ENCODE data around the gene CPEB4.

Gene CPEB4

DNA sequence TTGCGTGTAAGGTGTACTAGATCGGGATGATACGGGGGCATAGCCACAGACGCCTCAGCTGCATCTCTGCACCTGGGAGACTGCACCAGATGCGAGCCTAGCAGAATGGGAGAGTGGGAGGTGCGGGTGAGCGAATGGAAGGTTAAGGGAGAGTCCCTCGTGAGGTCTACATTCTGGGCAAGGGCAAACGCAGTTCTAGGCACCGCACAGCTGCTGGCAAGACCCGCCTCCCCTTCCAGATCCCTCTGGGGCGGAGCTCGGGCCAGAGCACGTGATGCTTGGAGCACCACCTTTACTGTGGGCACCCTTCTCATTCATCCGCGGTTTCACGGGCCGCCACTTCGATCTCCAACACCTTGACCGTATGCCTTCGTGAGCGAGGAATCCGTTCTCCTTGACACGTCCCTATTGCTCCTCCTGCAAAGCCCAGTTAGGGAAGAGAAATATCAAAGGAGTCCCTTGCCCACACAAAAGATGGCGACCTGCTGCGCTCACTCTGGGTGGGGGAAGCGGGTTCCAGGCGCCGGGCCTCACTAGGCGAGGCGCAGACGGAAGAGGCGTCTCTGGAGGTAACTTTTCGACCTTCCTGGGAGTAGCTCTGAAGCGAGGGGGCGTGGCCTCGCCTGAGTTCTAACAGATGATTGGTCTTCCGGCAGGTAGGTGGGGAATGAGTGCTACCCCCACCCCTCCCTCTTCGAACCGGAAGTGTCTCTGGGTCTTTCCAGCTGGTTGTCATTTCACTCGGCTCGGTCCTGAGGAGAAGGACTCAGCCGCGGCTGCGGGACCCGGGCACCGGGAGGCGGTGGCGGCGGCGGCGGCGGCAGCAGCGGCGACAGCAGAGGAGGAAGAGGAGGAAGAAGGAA lies at the start of gene CPEB4:
CPEB4 (plus strand) TSS at position 740 of the 863 bp plus-strand sequence. CDS start 1,385 bp downstream, outside the sequence.
- DNase-seq, result peak; percentile 97 to 98

DNA sequence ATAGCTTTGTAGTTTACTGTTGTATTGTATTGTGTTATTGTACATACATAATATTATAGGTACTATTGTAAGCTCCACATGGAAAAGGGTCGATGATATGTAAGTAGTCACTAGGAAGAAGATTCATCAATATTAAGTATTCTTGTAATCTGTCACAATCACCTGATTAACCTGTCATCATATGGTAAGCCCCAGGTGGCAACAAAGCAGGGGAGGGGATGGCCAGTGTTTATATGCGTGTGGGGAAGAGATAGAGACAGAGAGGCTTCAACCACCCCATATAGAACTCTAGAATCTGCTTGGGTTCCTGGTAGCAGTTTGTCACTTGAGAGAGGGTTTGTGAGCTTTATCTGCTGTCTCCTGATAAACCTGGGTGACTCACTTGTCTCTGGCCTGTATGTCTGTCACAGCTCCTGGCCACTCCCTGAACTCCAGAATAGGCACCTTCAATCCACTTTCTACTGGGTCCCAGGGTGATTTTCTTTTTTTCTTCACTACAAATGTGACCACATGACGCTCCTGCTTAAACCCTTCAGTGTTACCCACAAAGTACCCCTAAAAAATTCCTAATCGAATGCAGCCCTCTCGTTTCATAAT lies 48.9 kb upstream of the CPEB4 start:
- DNase-seq, result no peak

DNA sequence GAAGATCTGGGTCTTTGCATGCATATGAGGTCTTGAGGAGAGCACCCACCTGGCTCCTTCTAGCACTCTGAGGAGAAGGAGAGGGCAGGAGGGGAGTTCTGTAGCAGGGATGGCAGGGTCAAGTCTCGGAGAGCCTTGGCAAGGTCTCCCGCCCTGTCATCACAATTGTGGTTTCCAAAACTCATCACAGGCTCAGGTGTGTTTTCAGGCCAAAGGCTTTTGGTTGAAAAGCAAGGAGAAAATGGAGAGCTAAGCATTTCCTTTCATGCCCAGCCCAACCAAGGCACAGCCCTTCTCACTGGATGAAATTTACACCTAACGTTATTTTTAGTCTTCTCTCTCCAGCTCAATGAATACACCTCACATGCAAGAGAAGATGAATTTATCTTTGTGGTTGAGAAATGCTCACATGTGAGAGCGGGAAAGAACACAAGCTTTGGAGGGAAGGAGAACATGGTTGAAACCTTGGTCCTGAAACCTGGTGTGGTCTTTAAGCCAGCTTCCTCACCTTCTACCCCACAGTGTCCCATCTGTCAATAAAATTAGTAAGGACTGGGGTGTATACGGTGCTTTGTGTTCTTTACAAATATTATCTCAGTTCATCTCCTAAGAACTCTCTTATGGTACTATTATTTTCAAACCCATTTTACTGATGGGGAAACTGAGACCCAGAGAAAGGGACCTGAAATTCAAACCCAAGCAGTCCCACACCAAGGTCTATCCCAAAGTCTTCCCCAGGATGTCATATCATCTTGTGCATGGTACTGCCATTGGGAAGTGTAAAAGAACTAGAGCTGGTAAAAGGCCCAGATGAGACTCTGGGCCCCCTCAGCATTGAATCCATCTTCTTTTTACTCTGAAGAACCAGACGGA lies 47.8 kb upstream of the CPEB4 start:
- DNase-seq, result no peak

- DNase-seq, result no peak
Observed at GRCh38 chr5:173841710-173842109, 46.4 kb upstream of the CPEB4 start.

- DNase-seq, result no peak
Observed at GRCh38 chr5:173843794-173844193, 44.4 kb upstream of the CPEB4 start.

DNA sequence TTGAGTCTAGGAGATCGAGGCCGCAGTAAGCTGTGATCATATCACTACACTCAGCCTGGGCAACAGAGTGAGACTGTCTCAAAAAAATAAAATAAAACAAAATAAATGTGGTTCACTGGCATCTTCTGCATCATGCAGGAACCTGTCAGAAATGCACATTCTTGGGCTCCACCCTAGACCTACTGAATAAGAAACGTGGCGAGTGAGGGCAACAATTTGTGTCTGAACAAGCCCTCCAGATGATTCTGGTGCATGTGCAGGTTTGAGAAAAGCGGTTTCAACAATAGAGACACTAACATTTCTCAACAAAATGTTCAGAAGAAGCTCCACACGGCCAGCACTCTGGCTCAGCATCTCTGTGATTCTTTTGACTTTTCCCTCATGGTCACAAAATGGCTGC lies 42.8 kb upstream of the CPEB4 start:
- DNase-seq, result no peak

DNA sequence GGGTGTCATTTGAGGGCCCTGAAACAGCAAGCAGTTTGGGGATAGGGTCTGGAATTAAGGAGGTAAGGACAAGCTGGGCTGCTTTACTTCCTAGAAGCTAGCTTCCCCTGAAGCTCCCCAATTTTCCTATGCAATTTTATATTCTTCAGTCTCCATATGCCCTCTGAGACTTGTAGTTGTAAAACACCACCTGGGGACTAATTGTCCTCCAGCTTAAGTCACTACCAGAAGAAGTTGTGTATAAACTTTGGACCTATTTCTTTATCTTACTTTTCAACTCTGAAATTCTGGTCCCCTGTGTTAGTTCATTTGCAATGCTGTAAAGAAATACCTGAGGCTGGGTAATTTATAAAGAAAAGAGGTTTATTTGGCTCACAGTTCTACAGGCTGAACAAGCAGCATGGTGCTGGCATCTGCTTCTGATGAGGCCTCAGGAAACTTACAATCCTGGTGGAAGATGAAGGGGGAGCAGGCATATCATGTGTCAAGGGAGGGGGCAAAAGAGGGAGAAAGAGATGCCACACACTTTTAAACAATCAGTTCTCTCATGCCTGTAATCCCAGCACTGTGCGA lies 41.1 kb upstream of the CPEB4 start:
- no peak for DNase-seq

DNA sequence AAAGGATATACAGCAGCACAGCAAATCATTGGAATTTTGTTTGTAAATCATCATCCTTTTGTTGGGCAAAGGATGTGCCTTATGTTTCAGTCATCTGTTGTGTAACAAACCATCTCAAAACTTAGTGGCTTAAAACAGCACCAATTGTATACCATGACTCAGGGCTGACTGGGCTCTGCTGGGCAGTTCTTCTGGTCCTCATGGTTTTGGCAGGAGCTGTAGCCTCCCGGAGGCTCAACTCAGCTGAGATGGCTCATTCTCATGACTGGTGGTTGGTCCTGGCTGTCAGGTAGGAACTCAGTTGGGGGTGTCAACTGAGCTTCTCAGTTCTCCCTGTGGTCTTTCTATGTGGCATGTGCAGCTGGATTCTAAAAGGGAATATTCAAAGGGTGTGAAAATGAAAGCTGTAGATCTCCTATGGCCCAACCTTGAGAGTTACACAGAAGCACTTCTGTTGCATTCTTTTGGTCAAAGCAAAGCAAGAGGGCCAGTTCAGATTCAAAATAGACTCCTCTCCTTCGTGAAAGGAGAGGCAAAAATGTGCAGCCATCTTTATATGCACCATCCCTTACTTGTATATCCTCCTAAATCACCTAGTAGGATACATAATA lies 39.1 kb upstream of the CPEB4 start:
- DNase-seq, result no peak

DNA sequence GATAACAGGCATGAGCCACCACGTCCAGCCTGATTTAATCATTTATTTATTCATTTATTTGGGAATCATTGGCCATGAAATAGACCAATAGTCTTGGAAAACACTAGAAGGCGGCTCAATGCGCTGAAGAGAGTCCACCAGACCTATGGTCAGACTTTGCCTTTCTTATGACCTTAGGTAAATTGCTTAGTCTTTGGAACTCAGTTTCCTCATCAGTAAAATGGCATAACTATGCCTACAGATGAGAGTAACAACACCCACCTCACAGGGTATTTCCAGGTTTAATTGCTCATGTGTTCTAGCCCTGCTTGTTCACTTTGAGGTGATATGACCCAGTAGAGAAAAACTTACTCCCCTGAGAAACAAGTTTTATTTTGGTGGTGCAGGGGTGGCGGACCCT lies 38.2 kb upstream of the CPEB4 start:
- DNase-seq, result no peak

DNA sequence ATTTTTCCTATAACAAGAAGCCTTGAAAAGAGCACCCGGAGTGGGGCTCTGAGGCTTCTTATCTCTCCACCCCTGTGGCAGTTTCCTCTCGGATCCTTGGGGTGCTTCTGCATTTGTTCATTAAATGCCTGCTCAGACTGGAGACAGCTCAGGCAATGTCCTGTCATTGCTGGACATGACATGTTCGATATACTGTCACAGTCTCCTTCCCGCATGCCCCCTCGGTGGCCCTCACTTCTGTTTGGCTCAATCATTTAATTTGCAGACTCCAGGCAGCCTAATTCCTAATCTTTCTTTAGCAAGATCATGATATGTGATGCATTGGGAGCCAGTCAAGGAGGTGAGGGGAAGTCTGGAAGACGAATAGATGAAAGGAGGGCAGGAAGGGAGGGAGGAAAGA lies 37.5 kb upstream of the CPEB4 start:
- DNase-seq, result no peak

DNA sequence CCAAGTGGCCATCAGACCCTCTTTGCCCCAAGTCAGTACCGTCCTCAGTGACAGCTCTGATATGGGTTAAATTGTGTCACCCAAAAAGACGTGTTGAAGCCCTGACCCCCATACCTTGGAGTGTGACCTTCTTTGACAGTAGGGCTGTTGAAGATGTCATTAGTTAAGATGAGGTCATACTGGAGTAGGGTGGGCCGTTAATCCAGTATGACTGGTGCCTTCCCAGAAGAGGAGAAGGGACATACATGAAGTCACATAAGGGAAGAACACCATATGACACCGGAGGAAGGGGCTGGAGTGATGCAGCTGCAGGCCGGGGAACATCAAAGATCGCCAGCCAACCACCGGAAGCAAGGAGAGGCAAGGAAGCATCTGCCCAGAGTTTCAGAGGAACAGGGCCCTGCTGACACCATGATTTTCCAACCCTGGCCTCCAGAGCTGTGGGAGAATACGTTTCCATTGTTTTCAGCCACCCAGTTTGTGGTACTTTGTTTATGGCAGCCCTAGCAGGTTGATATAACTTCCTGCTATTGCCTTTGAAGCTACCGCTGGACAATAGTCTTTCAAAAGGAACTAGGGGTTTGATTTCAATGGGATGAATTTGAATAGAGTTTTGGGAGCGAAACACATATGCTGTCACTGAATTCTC lies 36.4 kb upstream of the CPEB4 start:
- no peak for DNase-seq

GRCh38 chr5:173852790-173853359 lies 35.3 kb upstream of the CPEB4 start:
- DNase-seq, result no peak

DNA sequence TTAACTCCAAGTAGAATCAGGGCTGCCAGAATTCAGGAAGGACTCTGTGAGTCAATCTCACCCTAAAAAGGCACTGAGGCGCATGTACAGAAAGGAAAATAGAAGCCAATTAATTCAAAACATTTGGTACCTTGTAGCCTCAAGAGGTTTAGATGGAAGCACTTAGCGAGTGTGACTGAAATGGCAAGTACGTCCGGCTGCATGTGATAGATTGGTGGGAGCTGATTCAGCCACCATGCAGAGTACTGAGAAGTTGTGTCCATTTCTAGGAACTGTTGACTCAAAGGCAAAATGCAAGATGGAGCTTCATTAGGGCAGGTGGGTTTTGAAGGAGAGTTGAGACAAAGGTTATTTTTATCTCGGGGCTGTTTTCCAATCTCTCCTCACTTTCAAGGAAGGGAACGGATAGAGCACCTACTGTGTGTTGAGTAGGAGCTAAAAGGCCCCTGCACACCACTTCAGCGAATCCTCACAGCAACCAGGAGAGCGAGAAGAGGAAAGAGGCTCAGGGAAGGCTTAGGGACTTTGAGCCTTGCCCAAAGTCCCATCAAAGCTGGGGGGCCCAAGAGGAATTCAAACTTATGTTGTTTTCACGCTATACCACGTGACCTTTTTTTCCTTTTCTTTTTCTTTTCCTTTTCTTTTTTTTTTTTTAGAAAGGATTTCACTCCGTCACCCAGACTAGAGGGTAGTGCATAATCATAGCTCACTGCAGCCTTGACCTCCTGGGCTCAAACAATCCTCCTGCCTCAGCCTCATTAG lies 34.6 kb upstream of the CPEB4 start:
- DNase-seq, result no peak

DNA sequence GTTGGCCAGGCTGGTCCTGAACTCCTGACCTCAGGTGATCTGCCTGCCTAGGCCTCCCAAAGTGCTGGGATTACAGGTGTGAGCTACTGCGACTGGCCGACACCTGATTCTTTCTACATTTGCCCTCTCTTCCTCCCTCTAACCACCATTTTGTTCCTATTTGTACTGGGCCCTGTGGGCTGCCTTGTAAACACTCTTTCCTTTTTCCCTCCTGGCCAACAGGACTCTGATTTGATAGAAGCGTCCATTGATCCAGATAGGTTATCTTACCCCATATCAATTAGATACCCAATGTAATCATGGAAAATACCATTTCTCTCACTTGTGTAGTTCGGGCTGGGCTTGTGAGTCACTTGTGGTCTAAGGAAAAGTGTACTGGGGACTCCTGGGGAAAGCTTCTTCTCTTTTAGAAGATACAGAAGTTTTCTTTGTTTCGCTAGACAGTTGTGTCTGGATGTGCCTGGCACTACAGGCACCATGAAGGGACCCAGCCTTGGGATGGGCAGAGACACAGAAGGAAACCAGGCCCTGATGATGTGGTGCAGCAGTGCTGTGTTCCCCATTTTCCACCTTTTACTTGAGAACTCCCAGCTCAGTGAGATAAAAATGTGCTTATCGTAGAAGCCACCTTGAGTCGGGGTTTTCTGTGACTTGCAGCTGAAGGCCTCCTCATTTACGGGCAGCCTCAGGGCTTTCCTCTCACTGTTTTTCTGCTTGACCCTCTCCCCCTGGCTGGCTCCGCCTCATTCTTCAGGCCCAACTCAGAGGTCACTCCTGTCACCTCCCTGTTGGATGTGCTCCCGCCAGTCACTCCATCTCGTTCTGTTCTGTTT lies 32.8 kb upstream of the CPEB4 start:
- no peak for DNase-seq

DNA sequence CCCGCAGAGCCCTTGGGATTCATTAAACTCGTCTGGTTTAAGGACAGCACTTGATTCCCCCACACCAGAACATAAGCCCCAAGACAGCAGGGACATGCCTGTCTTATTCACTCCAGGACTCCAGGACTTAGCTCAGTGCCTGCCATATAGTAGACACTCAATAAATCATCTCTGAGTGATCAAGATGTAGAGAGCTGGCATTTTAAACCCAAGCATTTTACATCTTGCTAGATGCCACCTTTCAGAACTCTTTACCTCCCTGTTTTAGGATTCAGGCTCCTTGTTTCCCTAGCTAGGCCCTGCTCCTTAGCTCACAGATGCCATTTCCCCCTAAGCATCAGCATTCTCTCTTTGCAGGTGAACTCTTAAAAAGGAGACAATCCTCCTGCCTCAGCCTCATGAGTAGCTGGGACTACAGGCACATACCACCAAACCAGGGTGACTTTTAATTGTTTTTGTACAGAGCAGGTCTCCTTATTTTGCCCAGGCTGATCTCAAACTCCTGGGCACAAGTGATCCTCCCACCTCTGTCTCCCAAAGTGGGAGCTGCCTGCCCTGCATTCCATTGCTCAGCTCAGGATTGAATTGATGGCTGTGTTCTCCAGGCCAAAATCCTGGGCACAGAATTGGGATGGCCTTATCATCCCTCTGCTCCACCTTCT lies 32.0 kb upstream of the CPEB4 start:
- DNase-seq, result no peak

GRCh38 chr5:173857234-173857633 lies 30.9 kb upstream of the CPEB4 start:
- no peak for DNase-seq

DNA sequence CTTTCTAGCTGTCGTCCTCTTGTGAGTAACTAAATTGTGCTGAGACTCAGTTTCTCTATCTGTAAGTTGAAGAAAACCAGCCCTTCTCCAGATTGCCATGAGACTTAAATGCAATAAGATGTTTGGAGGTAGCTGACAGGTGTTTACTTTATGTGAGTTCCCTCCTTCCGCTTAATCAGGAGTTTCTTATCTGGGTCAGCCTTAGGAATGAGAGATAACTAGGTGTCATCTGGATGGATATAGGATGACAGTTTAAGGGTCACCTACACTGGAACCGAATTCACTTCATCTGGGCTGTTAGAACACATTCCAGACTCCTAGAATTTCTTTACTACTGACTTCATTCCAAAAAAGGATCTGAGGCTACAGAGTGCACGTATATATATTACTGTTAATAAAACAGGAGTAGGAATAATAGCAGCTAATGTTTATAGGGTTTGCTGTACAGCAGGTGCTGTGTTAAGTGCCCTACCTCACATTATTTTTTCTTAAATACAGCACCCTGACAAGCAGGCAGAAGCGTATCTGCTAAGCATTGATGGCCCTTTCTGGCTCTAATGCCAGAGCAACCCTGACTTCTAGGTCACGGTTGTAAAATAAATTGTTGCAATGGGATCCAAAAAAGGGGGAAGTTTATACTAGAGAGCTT lies 30.0 kb upstream of the CPEB4 start:
- DNase-seq, result no peak

- DNase-seq, result no peak
Observed at GRCh38 chr5:173858670-173859407, 29.3 kb upstream of the CPEB4 start.
